A172 (cell line): ENCODE measurements around the gene F10. TPM values are rescaled to one million over a fixed set of nuclear protein-coding genes. Genes with fewer than 3 reads are reported as not detected.

Source experiments
- DNase-seq: peaks from one replicate; pipeline ENCODE4 v3.0.0-alpha.2; 2015; ENCODE audit warnings: low spot score
- total RNA-seq: library from RNA; depleted of rRNA; stranded (reverse); fragments of >200 nt; shearing (Covaris generic); gene quantifications from 2 replicates; pipeline ENCODE4 v1.2.3, GENCODE V29; 2014

The F10 gene
- total RNA-seq, 1 experiment from 2014 or later: 0.29 TPM

DNA sequence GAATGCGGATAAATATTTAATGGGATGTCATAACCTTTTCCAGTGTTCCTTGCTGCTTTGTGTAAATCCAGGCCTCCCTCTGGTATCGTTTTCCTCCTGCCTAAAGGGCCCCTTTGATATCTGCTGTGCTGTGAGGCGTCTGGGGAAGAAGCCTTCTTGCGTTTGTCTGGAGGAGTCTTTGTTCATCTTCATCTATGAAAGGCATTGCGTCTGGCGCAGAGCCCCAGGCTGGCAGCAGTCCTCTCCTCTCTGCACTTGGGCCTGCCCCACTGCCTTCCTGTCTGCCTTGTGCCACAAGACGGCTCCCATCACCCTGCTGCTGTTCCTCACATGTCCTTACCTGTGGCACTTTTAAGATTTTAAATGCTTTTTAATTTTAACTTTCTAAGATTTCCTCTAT, 45.6 kb downstream of the F10 start:
- DNase-seq: no peak

DNA sequence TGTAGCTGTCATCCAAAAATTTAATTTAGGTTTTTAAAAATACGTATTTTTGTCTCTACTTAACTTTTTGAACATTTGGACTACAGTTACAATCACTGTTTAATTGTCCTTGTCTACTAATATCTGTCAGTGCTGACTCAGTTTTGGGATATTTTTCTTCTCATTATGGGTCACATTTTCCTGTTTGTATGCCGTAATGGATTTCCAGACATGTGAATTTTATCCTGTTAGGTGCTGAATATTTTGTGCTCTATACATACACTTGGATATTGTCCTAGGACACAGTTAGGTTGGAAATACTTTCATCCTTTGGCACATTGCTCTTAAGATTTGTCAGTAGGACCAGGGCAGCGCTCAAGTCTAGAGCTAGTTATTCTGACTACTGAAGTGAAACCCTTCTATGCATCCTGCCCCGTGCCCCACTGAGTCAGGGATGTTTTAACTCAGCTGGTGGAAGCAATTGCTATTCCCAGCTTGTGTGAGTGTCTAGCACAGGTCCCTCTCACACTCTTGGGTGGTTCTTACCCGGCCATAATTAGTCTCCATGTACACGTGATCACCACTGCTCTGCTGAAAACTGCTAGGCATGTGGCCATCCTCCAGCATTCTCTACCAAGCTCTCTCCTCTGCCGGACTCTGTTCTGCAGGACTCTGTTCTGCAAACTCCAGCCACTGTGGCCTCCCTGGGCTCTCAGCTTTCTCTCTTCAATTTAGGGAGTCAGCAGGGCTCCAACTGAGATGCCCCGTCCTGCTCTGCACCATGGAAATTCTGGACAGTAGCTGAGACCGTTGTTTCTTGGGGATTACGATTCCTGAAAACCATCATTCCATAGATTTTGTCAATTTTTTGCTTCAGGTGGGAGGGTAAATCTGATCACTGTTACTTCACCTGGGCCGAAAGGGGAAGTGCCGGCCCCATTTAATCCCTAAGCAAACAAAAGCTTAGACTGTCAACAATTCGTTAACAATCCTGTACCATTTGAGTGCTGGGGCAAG, 47.0 kb downstream of the F10 start:
- no peak for DNase-seq

DNA sequence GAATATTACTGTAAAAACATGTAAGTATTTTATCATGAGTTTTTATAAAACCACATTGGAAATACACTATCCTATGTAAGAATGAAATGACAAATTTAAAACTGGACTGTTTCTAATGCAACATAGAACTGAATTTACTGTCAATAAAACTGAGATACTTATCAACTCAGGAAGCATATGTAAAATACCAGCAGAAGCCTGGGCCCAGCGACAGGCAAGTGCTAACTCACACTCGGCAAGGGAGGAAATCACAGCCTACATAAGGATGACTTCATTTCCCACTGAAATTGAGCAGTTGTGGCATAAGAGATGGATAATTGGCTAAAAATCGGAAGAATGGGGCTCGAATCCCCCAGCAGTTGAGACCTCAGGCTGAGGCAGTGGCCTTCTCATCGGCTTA, 47.9 kb downstream of the F10 start:
- DNase-seq: no peak

- no peak for DNase-seq
Measured at GRCh38 chr13:113171250-113172125, 48.9 kb downstream of the F10 start.

DNA sequence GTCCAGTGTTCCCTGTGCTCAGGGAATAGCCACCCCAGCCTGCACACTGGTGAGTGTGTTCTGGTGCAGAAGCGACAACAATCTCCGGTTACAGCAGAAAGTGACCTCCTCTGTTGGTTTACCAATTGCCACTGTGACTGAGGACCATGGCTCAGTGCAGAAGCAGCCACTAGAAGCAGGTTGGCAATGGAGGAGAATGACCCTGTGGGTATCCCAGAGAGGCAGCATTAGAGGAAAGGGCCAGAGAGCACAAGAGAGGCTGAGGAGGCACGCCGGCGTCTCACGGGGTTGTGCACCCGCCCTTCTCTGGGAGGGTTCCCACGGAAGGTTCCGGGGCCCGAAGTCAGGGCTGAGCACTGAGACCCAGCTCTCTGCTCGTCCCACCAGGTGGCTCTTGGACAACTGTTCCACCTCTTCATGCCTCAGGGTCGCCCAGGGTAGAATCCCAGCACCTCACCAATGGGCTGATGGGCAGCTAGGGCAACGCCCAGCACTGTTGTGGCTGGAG, 49.9 kb downstream of the F10 start:
- no peak for DNase-seq

DNA sequence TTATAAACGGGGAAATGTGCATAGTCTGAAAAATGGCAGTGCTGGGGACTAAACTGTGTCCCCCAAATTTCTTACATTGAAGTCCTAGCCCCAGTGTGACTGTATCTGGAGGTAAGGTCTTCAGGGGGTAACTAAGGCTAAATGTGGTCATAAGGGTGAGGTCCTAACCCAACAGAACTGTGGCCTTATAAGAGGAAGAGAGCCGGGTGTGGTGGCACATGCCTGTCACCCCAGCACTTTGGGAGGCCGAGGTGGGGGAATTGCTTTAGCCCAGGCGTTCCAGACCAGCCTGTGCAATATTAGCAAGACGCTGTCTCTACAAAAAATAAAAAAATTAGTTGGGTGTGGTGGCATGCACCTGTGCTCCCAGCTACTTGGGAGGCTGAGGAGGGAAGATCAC, 53.7 kb downstream of the F10 start:
- DNase-seq: no peak

- DNase-seq: no peak
Measured at GRCh38 chr13:113176822-113177221, 54.2 kb downstream of the F10 start.

DNA sequence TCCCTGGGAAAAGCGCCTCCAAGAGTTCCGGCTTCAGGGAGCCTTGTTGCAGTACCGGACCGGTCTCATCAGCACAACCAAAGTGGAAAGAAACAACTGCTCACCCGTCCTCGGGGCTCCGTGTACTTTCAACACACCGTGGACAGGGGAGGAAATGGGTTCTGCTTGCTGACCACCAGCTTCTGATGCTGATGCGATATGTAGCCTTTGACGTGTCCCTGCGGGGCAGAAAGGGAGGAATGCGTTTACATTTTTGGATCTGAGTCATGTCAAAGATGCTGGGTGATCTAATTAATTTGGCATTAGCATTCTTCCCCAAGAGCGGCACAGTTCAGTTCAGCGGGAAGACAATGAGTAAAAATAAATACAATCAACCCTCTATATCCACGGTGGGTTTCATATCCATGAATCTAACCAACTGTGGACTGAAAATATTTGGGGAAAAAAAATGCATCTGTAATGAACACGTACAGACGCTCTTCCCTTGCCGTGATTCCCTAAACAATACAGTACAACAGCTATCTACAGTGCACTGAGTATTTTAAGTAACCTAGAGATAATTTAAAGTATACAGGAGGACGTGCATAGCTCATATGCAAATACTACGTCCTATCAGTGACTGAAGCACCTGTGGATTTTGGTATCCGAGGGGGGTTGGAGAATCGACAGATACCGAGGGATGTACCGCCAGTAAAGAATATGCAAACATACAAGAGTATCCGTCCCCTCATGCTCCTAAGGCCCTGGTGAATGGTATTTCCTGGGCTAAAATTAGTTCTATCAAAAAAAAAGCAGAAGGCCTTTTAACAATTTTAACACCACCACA, 55.7 kb downstream of the F10 start:
- peak; percentile 96 for DNase-seq

- peak; percentile 52 for DNase-seq
Measured at GRCh38 chr13:113178896-113179167, 56.2 kb downstream of the F10 start.

DNA sequence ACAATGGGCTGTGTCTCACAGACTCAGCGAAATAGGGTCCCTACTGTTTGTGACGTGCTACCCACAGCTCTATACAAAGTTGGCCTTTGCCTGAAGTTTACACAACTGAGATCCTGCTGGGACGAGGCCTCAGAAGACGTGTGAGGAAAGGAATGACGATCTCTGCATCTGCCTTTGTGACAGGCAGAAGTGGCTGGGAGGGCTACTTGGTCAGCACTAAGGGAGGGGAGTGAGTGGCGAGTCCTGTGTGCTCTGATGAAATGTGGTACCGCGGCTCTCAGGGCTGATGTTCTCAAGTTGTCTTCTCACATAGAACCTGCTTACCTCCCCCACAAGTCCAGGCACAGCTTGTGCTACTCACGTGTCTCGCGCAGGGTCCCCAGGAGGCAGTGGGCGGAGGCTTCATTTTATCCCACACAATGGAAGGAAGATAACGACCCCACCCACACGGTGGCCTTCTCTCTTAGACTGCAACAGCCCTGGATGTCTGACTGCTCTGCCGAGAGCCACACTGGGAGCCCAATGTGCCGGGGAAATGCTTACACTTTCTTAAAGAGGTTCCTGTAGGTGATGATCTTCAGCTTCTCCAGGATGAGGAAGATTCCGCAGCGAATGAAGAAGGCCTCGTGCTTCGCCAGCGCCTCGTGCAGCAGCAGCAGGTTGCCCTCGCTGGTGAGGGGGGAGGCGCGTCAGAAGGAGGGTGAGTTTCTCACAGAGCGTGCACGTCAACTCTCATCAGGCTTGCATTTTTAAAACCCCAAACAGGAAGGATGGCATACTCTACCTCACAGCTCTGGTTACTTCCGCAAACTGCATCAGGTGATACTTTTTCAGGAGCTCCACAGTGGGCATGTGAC, 57.0 kb downstream of the F10 start:
- DNase-seq: peak; percentile 67

GRCh38 chr13:113182046-113182445, 59.4 kb downstream of the F10 start:
- no peak for DNase-seq

DNA sequence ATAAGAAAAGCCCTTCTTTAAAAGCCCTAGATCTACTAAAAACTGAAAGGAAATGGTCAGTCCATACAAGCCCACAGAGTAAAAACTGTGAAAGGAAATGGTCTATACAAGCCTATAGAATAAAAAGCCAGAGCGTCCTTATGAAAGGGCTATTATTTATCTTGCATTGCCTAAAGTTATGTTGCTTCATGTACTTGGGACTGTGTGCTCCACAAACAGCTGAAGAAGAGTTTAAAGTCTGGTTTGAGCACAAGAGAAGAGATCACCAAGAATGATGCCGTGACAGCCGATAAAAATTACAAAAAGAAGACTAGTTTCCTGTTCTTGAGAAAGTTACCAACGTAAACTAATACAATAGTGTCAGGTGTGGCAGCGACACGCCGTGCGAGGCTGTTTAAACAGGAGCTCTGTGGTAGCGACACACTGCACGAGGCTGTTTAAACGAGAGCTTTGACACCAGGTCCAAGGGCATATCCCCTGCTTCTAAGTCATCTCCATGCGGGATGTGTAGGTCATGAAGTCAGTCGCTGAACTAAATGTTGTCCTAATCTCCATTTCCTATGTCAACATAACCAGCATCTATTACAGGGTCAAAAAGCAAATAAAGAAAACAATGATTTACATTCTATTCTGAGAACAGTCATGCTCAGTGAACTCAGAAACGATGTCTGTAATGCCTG, 61.0 kb downstream of the F10 start:
- DNase-seq: no peak

- DNase-seq: no peak
Measured at GRCh38 chr13:113184568-113185440, 62.2 kb downstream of the F10 start.

DNA sequence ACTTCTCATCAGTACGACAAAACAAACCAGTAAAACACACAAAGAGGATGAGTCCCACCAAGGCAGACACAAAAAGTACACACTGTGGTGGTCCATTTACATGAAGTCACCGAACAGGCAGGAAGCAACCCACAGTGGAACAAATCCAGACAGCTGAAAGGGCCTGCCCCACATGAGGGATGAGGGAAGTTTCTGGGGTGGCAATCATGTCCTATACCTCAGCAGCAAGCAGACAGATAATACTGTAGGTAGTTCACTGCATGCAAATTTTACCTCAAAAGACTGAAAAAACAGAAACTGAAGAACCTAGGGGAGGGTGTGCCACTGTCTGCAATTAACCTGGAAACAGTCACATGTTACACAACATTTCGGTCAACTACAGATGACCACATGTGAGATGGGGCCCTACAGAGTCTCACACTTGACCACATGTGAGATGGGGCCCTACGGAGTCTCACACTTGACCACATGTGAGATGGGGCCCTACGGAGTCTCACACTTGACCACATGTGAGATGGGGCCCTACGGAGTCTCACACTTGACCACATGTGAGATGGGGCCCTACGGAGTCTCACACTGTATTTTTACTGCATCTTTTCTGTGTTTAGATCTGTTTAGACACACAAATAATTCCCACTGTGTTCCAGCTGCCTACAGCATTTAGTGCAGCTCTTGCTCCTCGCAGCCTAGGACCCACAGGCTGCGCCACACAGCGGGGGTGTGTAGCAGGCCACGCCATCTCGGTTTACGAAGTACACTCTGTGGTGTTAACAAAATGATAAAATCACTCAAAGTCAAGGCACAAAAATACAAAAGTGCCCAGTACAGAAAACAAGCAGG, 63.7 kb downstream of the F10 start:
- DNase-seq: no peak

DNA sequence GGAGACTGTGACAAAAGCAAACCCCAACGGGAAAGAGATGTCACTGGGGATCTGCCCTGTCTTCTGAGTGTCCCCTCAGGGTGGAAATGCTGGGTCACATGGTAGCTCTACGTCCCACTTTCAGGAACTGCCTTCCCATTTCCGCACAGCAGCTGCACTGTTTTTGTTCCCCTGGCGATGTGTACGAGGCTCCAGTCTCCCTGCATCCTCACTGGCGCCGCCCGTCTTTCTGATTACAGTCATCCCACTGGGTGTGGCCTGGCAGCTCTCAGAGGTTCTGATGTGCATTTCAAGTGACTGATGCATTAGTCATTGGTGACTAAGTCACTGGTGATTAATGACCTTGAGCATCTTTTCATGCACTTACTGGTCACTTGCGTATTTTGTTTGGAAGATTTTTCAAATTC, 64.7 kb downstream of the F10 start:
- DNase-seq: peak; percentile 100

DNA sequence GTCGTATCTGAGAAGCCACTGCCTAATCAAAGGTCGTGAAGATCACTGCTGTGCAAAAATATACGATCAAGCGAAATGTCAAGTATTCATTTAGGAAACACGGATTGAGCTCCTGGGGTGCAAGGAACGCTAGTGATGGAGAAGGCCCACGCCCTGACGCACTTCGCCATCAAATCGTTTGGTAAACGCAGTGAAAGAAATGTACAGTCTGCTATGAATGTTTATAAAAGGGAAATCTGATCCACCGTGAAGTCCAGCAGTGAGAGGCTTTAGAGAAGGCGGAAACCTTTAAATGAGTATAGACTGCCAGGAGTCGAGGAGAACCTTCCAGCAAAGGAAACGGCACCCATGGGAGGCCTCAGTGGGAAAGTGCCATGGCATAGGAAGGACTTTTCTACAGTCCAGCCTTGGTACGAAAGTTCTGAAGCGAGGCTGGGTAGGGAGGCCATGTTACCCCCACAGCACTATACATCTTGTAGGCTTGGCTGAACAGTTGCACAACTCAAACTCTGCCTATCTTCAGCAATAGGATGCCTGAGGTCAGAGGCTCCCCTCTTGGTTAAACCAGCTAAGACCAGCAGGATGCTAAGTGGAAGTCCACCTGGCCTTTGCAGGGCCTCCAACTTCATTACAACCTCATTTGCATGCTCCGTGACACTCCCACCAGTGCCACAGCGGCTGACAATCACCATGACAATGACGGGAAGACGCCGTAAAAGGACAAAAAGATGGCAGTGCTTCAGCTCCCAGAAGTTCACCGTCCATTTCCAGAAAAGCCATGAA, 65.5 kb downstream of the F10 start:
- DNase-seq: peak; percentile 60

DNA sequence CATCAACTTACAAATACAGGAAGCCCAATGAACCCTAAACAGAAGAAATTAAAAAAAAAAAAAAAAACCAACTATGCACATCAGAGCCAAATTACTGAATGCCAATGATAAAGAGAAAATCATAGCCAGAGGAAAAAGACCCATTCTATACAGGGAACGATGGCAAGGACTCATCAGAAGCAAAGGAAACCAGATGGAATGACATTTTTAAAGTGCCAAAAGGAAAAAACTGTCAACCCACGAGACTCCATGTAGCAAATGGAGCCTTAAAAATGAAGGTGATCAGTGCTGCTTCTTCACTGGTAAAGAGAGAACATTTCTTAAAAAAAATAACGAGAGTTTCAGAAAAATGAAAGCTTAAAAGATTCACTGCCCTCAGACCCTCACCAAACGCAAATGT, 67.6 kb downstream of the F10 start:
- DNase-seq: no peak
